HG02571 (cell line): ENCODE measurements around the gene PKNOX2.

Source experiments
- ATAC-seq: cut with Tn5 transposase; IDR thresholded peaks from one replicate; pipeline ENCODE4 v1.9.1; 2021; ENCODE audit warnings: mild to moderate bottlenecking, moderate library complexity; ENCODE audit not compliant: unreplicated experiment

PKNOX2 gene

GRCh38 chr11:125332821-125333220 lies 168.3 kb downstream of the PKNOX2 start:
- ATAC-seq = no peak

GRCh38 chr11:125333354-125334073 lies 169.0 kb downstream of the PKNOX2 start:
- no peak for ATAC-seq

GRCh38 chr11:125335106-125335505 lies 170.6 kb downstream of the PKNOX2 start:
- no peak for ATAC-seq

GRCh38 chr11:125337836-125338834 lies 173.6 kb downstream of the PKNOX2 start:
- ATAC-seq = no peak

GRCh38 chr11:125338886-125339811 lies 174.6 kb downstream of the PKNOX2 start:
- ATAC-seq = no peak

GRCh38 chr11:125341676-125342075 lies 177.1 kb downstream of the PKNOX2 start:
- no peak for ATAC-seq

- ATAC-seq = no peak
Measured at GRCh38 chr11:125342281-125342930, 177.9 kb downstream of the PKNOX2 start.

- ATAC-seq = no peak
Measured at GRCh38 chr11:125343086-125343717, 178.7 kb downstream of the PKNOX2 start.

GRCh38 chr11:125343718-125344131 lies 179.2 kb downstream of the PKNOX2 start:
- no peak for ATAC-seq

GRCh38 chr11:125344846-125345420 lies 180.4 kb downstream of the PKNOX2 start:
- ATAC-seq = no peak

- ATAC-seq = no peak
Measured at GRCh38 chr11:125345421-125346178, 181.0 kb downstream of the PKNOX2 start.

- no peak for ATAC-seq
Measured at GRCh38 chr11:125346179-125346530, 181.6 kb downstream of the PKNOX2 start.

GRCh38 chr11:125346565-125347260 lies 182.2 kb downstream of the PKNOX2 start:
- no peak for ATAC-seq

- no peak for ATAC-seq
Measured at GRCh38 chr11:125347261-125347585, 182.7 kb downstream of the PKNOX2 start.

GRCh38 chr11:125348141-125348651 lies 183.6 kb downstream of the PKNOX2 start:
- no peak for ATAC-seq

- ATAC-seq = no peak
Measured at GRCh38 chr11:125348674-125349309, 184.2 kb downstream of the PKNOX2 start.

- ATAC-seq = no peak
Measured at GRCh38 chr11:125350206-125351032, 185.9 kb downstream of the PKNOX2 start.
